Fibroblast of pulmonary artery (primary cell): Measurements from ENCODE around the gene MTHFD1L.
"Not testable (repeated sequence)": the region's sequence is repeated elsewhere in the genome, so short reads cannot be mapped to it uniquely, and the experiment has no call there.

Source experiments
- DNase-seq: peaks from one replicate; pipeline ENCODE4 v3.0.0-alpha.2; 2010; ENCODE audit warnings: low read depth
- H3K4me3 ChIP-seq: replicated peaks from 2 replicates; pipeline ENCODE4 v1.5.1; 2011; ENCODE audit warnings: low read depth, mild to moderate bottlenecking, control low read depth, low read length, moderate library complexity
- TF ChIP-seq, protein P1 (sequence below): IDR thresholded peaks from 2 replicates; pipeline ENCODE4 v1.5.1; 2011; ENCODE audit warnings: mild to moderate bottlenecking, control low read depth, low read length, inconsistent platforms; ENCODE audit errors: missing control alignments

MTHFD1L gene

DNA sequence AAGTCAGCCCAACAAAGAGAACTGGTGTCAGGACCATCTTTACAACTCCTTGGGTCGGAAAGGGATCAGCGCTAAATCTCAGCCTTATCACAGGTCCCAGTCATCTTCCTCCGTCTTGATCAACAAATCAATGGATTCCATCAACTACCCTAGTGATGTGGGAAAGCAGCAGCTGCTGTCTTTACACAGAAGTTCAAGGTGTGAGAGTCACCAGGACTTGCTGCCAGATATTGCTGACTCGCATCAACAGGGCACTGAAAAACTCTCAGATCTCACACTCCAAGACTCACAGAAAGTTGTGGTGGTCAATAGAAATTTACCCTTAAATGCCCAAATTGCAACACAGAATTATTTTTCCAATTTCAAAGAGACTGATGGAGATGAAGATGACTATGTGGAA, 25.3 kb upstream of the MTHFD1L start:
- TF ChIP-seq, protein P1, sequence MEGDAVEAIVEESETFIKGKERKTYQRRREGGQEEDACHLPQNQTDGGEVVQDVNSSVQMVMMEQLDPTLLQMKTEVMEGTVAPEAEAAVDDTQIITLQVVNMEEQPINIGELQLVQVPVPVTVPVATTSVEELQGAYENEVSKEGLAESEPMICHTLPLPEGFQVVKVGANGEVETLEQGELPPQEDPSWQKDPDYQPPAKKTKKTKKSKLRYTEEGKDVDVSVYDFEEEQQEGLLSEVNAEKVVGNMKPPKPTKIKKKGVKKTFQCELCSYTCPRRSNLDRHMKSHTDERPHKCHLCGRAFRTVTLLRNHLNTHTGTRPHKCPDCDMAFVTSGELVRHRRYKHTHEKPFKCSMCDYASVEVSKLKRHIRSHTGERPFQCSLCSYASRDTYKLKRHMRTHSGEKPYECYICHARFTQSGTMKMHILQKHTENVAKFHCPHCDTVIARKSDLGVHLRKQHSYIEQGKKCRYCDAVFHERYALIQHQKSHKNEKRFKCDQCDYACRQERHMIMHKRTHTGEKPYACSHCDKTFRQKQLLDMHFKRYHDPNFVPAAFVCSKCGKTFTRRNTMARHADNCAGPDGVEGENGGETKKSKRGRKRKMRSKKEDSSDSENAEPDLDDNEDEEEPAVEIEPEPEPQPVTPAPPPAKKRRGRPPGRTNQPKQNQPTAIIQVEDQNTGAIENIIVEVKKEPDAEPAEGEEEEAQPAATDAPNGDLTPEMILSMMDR, result no peak
- no peak for DNase-seq
- H3K4me3 ChIP-seq, result no peak overlapping the region

DNA sequence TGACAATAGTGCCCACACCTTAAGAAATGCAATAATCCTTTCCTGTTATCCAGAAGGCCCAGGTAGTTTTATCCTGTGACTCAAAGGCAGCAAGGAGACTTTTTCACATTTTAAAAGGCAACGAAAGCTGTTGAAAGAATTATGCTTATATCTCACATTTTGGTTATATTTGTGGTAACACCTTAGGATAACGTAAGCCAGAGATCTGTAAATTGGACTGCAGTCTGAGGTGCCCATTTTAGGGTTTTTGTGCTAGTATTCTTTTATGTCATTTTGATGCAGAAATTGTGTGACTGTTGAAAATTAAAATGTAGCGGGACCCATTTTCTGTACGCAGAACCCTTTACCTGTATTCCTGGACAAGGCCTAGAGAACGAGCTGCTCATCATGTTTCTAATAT, 24.3 kb upstream of the MTHFD1L start:
- no peak overlapping the region for H3K4me3 ChIP-seq
- TF ChIP-seq, protein P1, result no peak
- no peak for DNase-seq

DNA sequence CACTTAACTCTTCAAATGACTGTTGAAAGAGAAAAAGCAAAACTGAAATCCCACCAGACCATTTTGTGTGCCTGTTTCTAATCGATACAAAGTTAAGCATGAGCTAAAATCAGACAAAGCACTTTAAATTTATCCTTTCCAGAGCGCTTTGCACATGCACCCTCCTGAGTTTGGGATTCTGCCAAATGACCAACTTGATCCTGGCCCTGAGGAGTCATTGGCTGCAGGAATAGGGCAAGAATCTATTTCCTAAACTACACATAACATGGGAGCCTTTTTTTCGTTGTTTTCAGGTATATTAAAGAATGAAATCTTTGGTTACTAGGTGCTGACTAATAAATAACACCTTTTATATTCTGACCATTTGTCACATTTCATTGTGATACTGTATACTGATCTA, 23.8 kb upstream of the MTHFD1L start:
- DNase-seq, result no peak
- TF ChIP-seq, protein P1, result no peak
- H3K4me3 ChIP-seq, result no peak overlapping the region

DNA sequence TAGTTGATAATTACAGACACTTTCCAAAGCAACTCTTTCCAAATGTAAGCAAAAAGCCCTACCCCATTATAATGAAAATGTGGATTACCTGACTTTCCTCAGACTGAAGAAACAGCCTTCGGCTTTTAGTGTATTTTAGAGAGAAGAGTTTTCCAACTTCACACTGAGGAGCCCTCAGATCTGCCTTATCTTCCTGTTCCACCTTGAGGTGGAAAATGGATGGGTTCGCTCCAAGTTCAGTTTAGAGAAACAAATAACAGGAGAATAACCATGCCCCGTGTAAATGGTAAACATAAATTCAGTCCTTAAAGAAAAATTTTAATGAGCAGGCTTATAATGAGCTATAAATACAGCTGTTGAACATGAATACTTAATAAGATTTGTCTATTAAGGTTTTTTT, 21.1 kb upstream of the MTHFD1L start:
- DNase-seq, result no peak
- TF ChIP-seq, protein P1, result no peak
- H3K4me3 ChIP-seq, result no peak overlapping the region

DNA sequence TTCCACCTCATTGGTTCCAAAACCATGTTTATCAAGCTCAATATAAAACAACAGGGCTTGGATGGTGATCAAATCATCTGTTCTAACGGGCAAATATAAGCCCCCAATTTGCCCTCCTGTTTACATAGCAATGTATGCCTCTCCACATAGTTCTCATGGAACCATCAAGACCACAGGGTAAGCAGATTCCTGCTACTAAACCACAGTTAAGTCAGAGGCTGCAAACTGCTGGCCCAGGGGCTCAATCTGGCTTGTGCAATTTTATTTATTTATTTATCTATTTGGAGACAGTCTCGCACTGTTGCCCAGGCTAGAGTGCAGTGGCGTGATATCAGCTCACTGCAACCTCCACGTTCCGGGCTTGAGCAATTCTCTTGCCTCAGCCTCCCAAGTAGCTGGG, 18.9 kb upstream of the MTHFD1L start:
- H3K4me3 ChIP-seq, result no peak overlapping the region
- TF ChIP-seq, protein P1, result no peak
- DNase-seq, result no peak

DNA sequence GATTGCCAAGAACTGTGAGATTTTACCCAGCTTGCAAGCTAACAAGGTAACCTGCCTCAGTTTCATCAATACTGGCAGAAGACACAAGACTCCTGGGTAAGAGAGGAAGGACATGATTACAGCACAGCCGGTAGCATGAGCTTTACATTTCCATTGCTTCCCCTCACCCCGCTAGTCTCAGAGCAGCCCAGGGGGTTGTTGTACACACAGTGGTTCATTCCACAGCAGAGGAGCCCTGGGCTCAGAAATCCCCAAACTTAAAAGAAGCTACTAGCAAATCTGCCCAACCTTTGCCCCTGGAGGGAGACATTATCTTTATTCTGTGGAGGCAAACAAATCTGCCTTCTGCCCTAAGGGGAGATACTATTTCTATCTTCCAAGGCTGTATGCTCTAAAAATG, 17.1 kb upstream of the MTHFD1L start:
- TF ChIP-seq, protein P1, result no peak
- no peak for DNase-seq
- no peak overlapping the region for H3K4me3 ChIP-seq

DNA sequence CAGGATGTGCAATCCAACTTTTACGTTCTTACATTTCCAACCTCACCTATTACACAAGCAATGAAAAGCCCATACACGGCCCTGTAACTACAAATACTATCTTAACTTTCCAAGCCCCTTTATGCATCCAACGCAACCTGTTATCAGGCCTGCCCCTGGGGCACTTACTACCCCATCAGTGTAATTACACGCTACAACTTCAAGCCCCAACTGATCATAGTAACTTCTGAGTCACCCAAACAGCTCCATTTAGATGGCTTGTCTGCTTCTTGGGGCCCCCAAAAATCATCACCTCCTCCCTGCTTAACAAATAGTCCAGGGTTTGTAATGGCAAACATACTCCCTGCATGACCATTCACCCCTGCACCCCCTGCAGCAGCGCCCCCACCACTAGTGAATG, 11.1 kb upstream of the MTHFD1L start:
- DNase-seq, result not testable (repeated sequence)
- H3K4me3 ChIP-seq, result peak overlapping the region; percentile 10

DNA sequence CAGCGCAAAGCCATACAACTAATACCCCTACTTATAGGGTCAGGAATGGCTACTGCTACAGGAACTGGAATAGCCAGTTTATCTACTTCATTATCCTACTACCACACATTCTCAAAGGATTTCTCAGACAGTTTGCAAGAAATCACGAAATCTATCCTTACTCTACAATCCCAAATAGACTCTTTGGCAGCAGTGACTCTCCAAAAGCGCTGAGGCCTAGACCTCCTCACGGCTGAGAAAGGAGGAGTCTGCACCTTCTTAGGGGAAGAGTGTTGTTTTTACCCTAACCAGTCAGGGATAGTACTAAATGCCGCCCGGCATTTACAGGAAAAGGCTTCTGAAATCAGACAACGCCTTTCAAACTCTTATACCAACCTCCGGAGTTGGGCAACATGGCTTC, 10.3 kb upstream of the MTHFD1L start:
- not testable (repeated sequence) for H3K4me3 ChIP-seq

More for the DNA sequence above, 10.3 kb upstream of the MTHFD1L start:
- DNase-seq, result not testable (repeated sequence)
